Tongue (tissue), 2 donors: ENCODE results near the gene UHRF1. TPM values are rescaled to one million over a fixed set of nuclear protein-coding genes. Genes with fewer than 3 reads are reported as not detected.
"Not testable (repeated sequence)": the region's sequence is repeated elsewhere in the genome, so short reads cannot be mapped to it uniquely, and the experiment has no call there.

Source experiments
- DNase-seq: peaks from one replicate; pipeline ENCODE4 v3.0.0-alpha.2; 2015
- total RNA-seq: library from RNA; depleted of rRNA; stranded (reverse); fragments of >200 nt; gene quantifications from one replicate; pipeline ENCODE4 v1.2.3, GENCODE V29; 2014

Gene UHRF1
- total RNA-seq: 24.1 TPM

GRCh38 chr19:4909156-4909896 is at the start of gene UHRF1:
Gene UHRF1 (plus strand): TSS chr19:4909501. CDS start chr19:4910886, 1,385 bp downstream.
- DNase-seq: peak; percentile 73

GRCh38 chr19:4859697-4860096 is 49.6 kb upstream of the UHRF1 start:
- no peak for DNase-seq

- DNase-seq: peak; percentile 54
Observed at GRCh38 chr19:4861147-4861546, 48.2 kb upstream of the UHRF1 start.

GRCh38 chr19:4866595-4867424 is 42.5 kb upstream of the UHRF1 start:
- peak; percentile 79 for DNase-seq

- DNase-seq: peak; percentile 98
Observed at GRCh38 chr19:4867534-4868285, 41.6 kb upstream of the UHRF1 start, which contains the start of gene PLIN3. Gene PLIN3 (minus strand): TSS chr19:4867667. CDS start chr19:4861394, 6,273 bp downstream.

- no peak for DNase-seq
Observed at GRCh38 chr19:4868286-4868834, 40.9 kb upstream of the UHRF1 start.

GRCh38 chr19:4870025-4870700 is 39.1 kb upstream of the UHRF1 start:
- DNase-seq: no peak

GRCh38 chr19:4871711-4872110 is 37.6 kb upstream of the UHRF1 start:
- no peak for DNase-seq

GRCh38 chr19:4873930-4874329 is 35.4 kb upstream of the UHRF1 start:
- no peak for DNase-seq

- DNase-seq: peak; percentile 87
Observed at GRCh38 chr19:4877753-4878490, 31.4 kb upstream of the UHRF1 start.

GRCh38 chr19:4878491-4878968 is 30.8 kb upstream of the UHRF1 start:
- peak; percentile 81 for DNase-seq

GRCh38 chr19:4879041-4879440 is 30.3 kb upstream of the UHRF1 start:
- no peak for DNase-seq

GRCh38 chr19:4882874-4883273 is 26.4 kb upstream of the UHRF1 start:
- DNase-seq: not testable (repeated sequence)

- not testable (repeated sequence) for DNase-seq
Observed at GRCh38 chr19:4884993-4885392, 24.3 kb upstream of the UHRF1 start.

GRCh38 chr19:4887803-4888202 is 21.5 kb upstream of the UHRF1 start:
- DNase-seq: not testable (repeated sequence)

- no peak for DNase-seq
Observed at GRCh38 chr19:4889034-4889815, 20.1 kb upstream of the UHRF1 start.

- DNase-seq: no peak
Observed at GRCh38 chr19:4891066-4891465, 18.2 kb upstream of the UHRF1 start.

GRCh38 chr19:4892962-4893361 is 16.3 kb upstream of the UHRF1 start:
- DNase-seq: not testable (repeated sequence)

- DNase-seq: no peak
Observed at GRCh38 chr19:4896372-4896771, 12.9 kb upstream of the UHRF1 start.

GRCh38 chr19:4897146-4897545 is 12.2 kb upstream of the UHRF1 start:
- DNase-seq: peak; percentile 59
